HS-5 (cell line): ENCODE measurements around the gene KCNJ15.
A peak's percentile ranks its signal among the peaks of the same experiment; 100 is the strongest.

ENCODE experiments used
- DNase-seq: peaks from one replicate; pipeline ENCODE4 v3.0.0-alpha.2; 2012; ENCODE audit warnings: low read depth

Gene KCNJ15

GRCh38 chr21:38354746-38355145 lies 98.0 kb downstream of the KCNJ15 start:
- no peak for DNase-seq

- no peak for DNase-seq
These were observed 98.6 kb downstream of the KCNJ15 start for GRCh38 chr21:38355353-38355752.

- DNase-seq, result peak; percentile 16
These were observed 99.4 kb downstream of the KCNJ15 start for GRCh38 chr21:38355992-38356781.
